Measurements from ENCODE around the gene SAPCD1. TPM values are rescaled to one million over a fixed set of nuclear protein-coding genes. Genes with fewer than 3 reads are reported as not detected.

The SAPCD1 gene
- total RNA-seq, 1 donor from 2014 or later, result 9.0 TPM

- peak; percentile 76 for DNase-seq
- Mint-ChIP-seq H3K4me3 (no peak overlapping the region), H3K27me3 (no peaks in the 10 kb centered on the region), H3K36me3 (ENCODE audit: low read depth) (no peaks in the 10 kb centered on the region), H3K9me3 (no peaks in the 10 kb centered on the region), H3K27ac (no peak overlapping the region), H3K4me1 (peaks cover 16% of the 10 kb centered on the region)
- intact Hi-C loops (cut with micrococcal nuclease), result loop anchor here (1.0 kb wide), 3 partner anchors 41 to 90 kb away; partner anchors contain the start of gene DDAH2
- peak; percentile 98 for ATAC-seq (ENCODE audit: low read depth)
- TF ChIP-seq, protein P1, sequence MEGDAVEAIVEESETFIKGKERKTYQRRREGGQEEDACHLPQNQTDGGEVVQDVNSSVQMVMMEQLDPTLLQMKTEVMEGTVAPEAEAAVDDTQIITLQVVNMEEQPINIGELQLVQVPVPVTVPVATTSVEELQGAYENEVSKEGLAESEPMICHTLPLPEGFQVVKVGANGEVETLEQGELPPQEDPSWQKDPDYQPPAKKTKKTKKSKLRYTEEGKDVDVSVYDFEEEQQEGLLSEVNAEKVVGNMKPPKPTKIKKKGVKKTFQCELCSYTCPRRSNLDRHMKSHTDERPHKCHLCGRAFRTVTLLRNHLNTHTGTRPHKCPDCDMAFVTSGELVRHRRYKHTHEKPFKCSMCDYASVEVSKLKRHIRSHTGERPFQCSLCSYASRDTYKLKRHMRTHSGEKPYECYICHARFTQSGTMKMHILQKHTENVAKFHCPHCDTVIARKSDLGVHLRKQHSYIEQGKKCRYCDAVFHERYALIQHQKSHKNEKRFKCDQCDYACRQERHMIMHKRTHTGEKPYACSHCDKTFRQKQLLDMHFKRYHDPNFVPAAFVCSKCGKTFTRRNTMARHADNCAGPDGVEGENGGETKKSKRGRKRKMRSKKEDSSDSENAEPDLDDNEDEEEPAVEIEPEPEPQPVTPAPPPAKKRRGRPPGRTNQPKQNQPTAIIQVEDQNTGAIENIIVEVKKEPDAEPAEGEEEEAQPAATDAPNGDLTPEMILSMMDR (IDR thresholded peaks at IDR 0.05), result no peak
- CTCF ChIA-PET, result interaction anchor here (0.5 to 2.7 kb wide), 21 partner anchors 8 to 219 kb away, joined by 3 to 49 read pairs (median 4); partner anchors contain the start of genes BAG6, CLIC1, DDAH2 and LY6G5C
- POLR2A ChIA-PET, result interaction anchor here (0.6 to 2.0 kb wide), 15 partner anchors 18 to 109 kb away, joined by 3 to 20 read pairs (median 5); partner anchors contain the start of genes ABHD16A, CLIC1, DDAH2 and HSPA1A
These were observed 7.4 kb downstream of the SAPCD1 start for GRCh38 chr6:31769684-31770371.

- Mint-ChIP-seq H3K27me3 (no peaks in the 10 kb centered on the region), H3K4me3 (no peak overlapping the region), H3K36me3 (ENCODE audit: low read depth) (no peaks in the 10 kb centered on the region), H3K4me1 (peaks cover 22% of the 10 kb centered on the region), H3K27ac (no peak overlapping the region), H3K9me3 (no peaks in the 10 kb centered on the region)
- CTCF ChIA-PET, result interaction anchor here (0.7 to 2.7 kb wide), 5 partner anchors 21 to 90 kb away, joined by 3 to 49 read pairs (median 9); partner anchors contain the start of genes DDAH2, LY6G5C and MSH5
- POLR2A ChIA-PET, result interaction anchor here (0.6 to 2.0 kb wide), 7 partner anchors 25 to 110 kb away, joined by 3 to 14 read pairs (median 5); partner anchors contain the start of genes MSH5 and VARS1
- no peak for ATAC-seq (ENCODE audit: low read depth)
- no peak for DNase-seq
- intact Hi-C loops (cut with micrococcal nuclease), result loop anchor here (1.0 kb wide), 2 partner anchors 59 to 91 kb away; no protein-coding TSS in a partner anchor
- TF ChIP-seq, protein P1 (IDR thresholded peaks at IDR 0.05), result no peak
These were observed 8.4 kb downstream of the SAPCD1 start for GRCh38 chr6:31770860-31771259.

DNA sequence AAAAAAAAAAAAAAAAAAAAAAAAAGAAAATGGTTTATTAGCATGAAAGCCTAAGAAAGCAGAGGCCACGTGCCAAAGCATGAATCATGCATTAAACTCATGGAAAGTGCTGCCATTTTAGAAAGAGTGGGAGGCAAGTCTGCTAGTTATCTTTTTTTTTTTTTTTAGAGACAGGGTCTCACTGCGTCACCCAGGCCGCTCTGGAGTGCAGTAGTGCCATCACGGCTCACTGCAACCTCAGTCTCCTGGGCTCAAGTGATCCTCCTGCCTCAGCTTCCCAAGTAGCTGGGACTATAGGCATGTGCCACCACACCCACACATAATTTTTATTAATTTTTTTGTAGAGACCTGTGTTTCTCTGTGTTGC is 9.5 kb downstream of the SAPCD1 start:
- intact Hi-C loops (cut with micrococcal nuclease), result no loop called here
- no peak overlapping the region for H3K27ac Mint-ChIP-seq
- peaks cover 32% of the 10 kb centered on the region for H3K4me1 Mint-ChIP-seq
- ATAC-seq (ENCODE audit: low read depth) (no peak), DNase-seq (no peak)
- CTCF ChIA-PET, result interaction anchor here (1.3 kb wide), 1 partner anchor 43 kb away, joined by 3 read pairs; the partner anchor contains the start of gene DDAH2
- TF ChIP-seq, protein P1 (IDR thresholded peaks at IDR 0.05), result no peak
- H3K4me3 Mint-ChIP-seq, result no peak overlapping the region
- no peaks in the 10 kb centered on the region for H3K27me3 Mint-ChIP-seq
- no peaks in the 10 kb centered on the region for H3K9me3 Mint-ChIP-seq
- H3K36me3 Mint-ChIP-seq (ENCODE audit: low read depth), result peaks cover under 1% of the 10 kb centered on the region
- POLR2A ChIA-PET, result interaction anchor here (0.6 to 0.7 kb wide), 3 partner anchors 12 to 1500 kb away, joined by 4 to 9 read pairs (median 4); partner anchors contain the start of gene RPS18

- TF ChIP-seq, protein P1 (IDR thresholded peaks at IDR 0.05), result no peak
- no peak for ATAC-seq (ENCODE audit: low read depth)
- Mint-ChIP-seq H3K36me3 (ENCODE audit: low read depth) (peaks cover 20% of the 10 kb centered on the region), H3K4me3 (no peak overlapping the region), H3K4me1 (peaks cover 34% of the 10 kb centered on the region), H3K9me3 (no peaks in the 10 kb centered on the region), H3K27ac (no peak overlapping the region), H3K27me3 (no peaks in the 10 kb centered on the region)
- ChIA-PET POLR2A (interaction anchor here (0.6 to 0.9 kb wide), 3 partner anchors 16 to 72 kb away, joined by 3 read pairs; partner anchors contain the start of genes ABHD16A and LSM2), CTCF (interaction anchor here (0.7 kb wide), 1 partner anchor 16 kb away, joined by 3 read pairs; no protein-coding TSS in a partner anchor)
- DNase-seq, result no peak
- intact Hi-C loops (cut with micrococcal nuclease), result no loop called here
These were observed 12.7 kb downstream of the SAPCD1 start for GRCh38 chr6:31775184-31775583.

Measured in activated B cell treated with CpG ODN at 0.5 μM for 24 hours (primary cell).